HEK293 (cell line): Measurements from ENCODE around the gene PACRG.

Experiments
- CTCF ChIA-PET: fragments of 350-600 bp; formaldehyde crosslinking; extraction: SDS; loops from one replicate; lab custom pipeline; 2021; ENCODE audit warnings: antibody characterized with exemption; lab: Yijun Ruan, JAX
- POLR2A ChIA-PET: fragments of 300-600 bp; formaldehyde crosslinking; extraction: SDS; loops from one replicate; lab custom pipeline; 2020; ENCODE audit warnings: antibody characterized with exemption, inconsistent platforms; lab: Yijun Ruan, JAX
- H3K27ac ChIP-seq: fragments of 200-500 bp; sonication (Bioruptor generic); 2 replicates; pipeline ENCODE4 v1.5.1; 2014; ENCODE audit warnings: low read depth, low read length, control low read depth, inconsistent platforms; ENCODE audit errors: extremely low read depth
- H3K36me3 ChIP-seq, 2 experiments: fragments of 200-500 bp in 1 of 2; sonication (Bioruptor generic) in 1 of 2; 1 replicate in 1 of 2; 2 replicates in 1 of 2; pipeline ENCODE4 v1.5.1; 2014 to 2017; ENCODE audit warnings: inconsistent platforms in 2 of 2, low read length in 2 of 2; ENCODE audit not compliant: control insufficient read depth in 2 of 2, insufficient read depth in 1 of 2
- H3K4me1 ChIP-seq: fragments of 200-500 bp; sonication (Bioruptor generic); 2 replicates; pipeline ENCODE4 v1.5.1; 2014; ENCODE audit warnings: mild to moderate bottlenecking, low read length, inconsistent platforms; ENCODE audit not compliant: control insufficient read depth, insufficient read depth
- H3K4me3 ChIP-seq: 2 replicates; pipeline ENCODE4 v1.5.1; 2011; ENCODE audit warnings: low read depth, mild to moderate bottlenecking, control low read depth, low read length, moderate library complexity
- H3K9me3 ChIP-seq: fragments of 200-500 bp; sonication (Bioruptor generic); 2 replicates; pipeline ENCODE4 v1.5.1; 2014; ENCODE audit warnings: low read depth, low read length, inconsistent platforms; ENCODE audit not compliant: control insufficient read depth, insufficient read depth
- BCL11B ChIP-seq: fragments of 450-650 bp; formaldehyde crosslinking; IDR thresholded peaks from 2 replicates; pipeline ENCODE4 v1.5.1; 2016; ENCODE audit warnings: low read depth, missing biosample characterization, missing genetic modification characterization
- HOXD13 ChIP-seq: sonication (generic); formaldehyde crosslinking; IDR thresholded peaks from 2 replicates; pipeline ENCODE4 v1.8.0; 2022; ENCODE audit warnings: missing genetic modification reagents, borderline replicate concordance
- KLF17 ChIP-seq: fragments of 450-650 bp; formaldehyde crosslinking; IDR thresholded peaks from 2 replicates; pipeline ENCODE4 v1.5.1; 2016; ENCODE audit warnings: missing biosample characterization, missing genetic modification characterization
- OSR2 ChIP-seq: fragments of 450-650 bp; formaldehyde crosslinking; IDR thresholded peaks from 2 replicates; pipeline ENCODE4 v1.5.1; 2016; ENCODE audit warnings: missing biosample characterization, missing genetic modification characterization
- PRDM2 ChIP-seq: fragments of 450-650 bp; formaldehyde crosslinking; IDR thresholded peaks from 2 replicates; pipeline ENCODE4 v1.5.1; 2016; ENCODE audit warnings: missing biosample characterization, missing genetic modification characterization, borderline replicate concordance
- REST ChIP-seq: fragments of 450-650 bp; formaldehyde crosslinking; IDR thresholded peaks from 2 replicates; pipeline ENCODE4 v1.5.1; 2016; ENCODE audit warnings: missing biosample characterization, missing genetic modification characterization
- SCRT1 ChIP-seq: fragments of 450-650 bp; formaldehyde crosslinking; IDR thresholded peaks from 2 replicates; pipeline ENCODE4 v1.5.1; 2016; ENCODE audit warnings: missing biosample characterization, missing genetic modification characterization, borderline replicate concordance
- SP2 ChIP-seq: fragments of 450-650 bp; formaldehyde crosslinking; IDR thresholded peaks from 2 replicates; pipeline ENCODE4 v1.5.1; 2016; ENCODE audit warnings: missing biosample characterization, missing genetic modification characterization
- ZNF132 ChIP-seq: fragments of 450-650 bp; formaldehyde crosslinking; IDR thresholded peaks from 2 replicates; pipeline ENCODE4 v1.5.1; 2017; ENCODE audit warnings: missing biosample characterization, missing genetic modification characterization, borderline replicate concordance
- ZNF23 ChIP-seq: fragments of 450-650 bp; formaldehyde crosslinking; IDR thresholded peaks from 2 replicates; pipeline ENCODE4 v1.5.1; 2016; ENCODE audit warnings: missing biosample characterization, missing genetic modification characterization, borderline replicate concordance
- ZNF335 ChIP-seq: fragments of 450-650 bp; formaldehyde crosslinking; conservative IDR thresholded peaks from 2 replicates; pipeline ENCODE4 v1.5.1; 2016; ENCODE audit warnings: missing biosample characterization, missing genetic modification characterization
- ZNF488 ChIP-seq: fragments of 450-650 bp; formaldehyde crosslinking; IDR thresholded peaks from 2 replicates; pipeline ENCODE4 v1.5.1; 2016; ENCODE audit warnings: missing biosample characterization, missing genetic modification characterization
- ZNF560 ChIP-seq: fragments of 450-650 bp; formaldehyde crosslinking; IDR thresholded peaks from 2 replicates; pipeline ENCODE4 v1.5.1; 2017; ENCODE audit warnings: missing biosample characterization, missing genetic modification characterization, borderline replicate concordance
- ZNF624 ChIP-seq: fragments of 450-650 bp; formaldehyde crosslinking; IDR thresholded peaks from 2 replicates; pipeline ENCODE4 v1.5.1; 2017; ENCODE audit warnings: missing biosample characterization, missing genetic modification characterization
- ZNF837 ChIP-seq: fragments of 450-650 bp; formaldehyde crosslinking; IDR thresholded peaks from 2 replicates; pipeline ENCODE4 v1.5.1; 2016; ENCODE audit warnings: missing biosample characterization, missing genetic modification characterization
- ZSCAN16 ChIP-seq: fragments of 450-650 bp; formaldehyde crosslinking; IDR thresholded peaks from 2 replicates; pipeline ENCODE4 v1.5.1; 2016; ENCODE audit warnings: missing biosample characterization, missing genetic modification characterization
- ZSCAN4 ChIP-seq: fragments of 450-650 bp; formaldehyde crosslinking; IDR thresholded peaks from 2 replicates; pipeline ENCODE4 v1.5.1; 2017; ENCODE audit warnings: missing biosample characterization, missing genetic modification characterization
- TF ChIP-seq, protein P1 (sequence below): fragments of 450-650 bp; formaldehyde crosslinking; IDR thresholded peaks from 2 replicates; pipeline ENCODE4 v1.5.1; 2016; ENCODE audit warnings: missing biosample characterization, missing genetic modification characterization
- TF ChIP-seq, protein P2 (sequence below): fragments of 450-650 bp; formaldehyde crosslinking; IDR thresholded peaks from 2 replicates; pipeline ENCODE4 v1.5.1; 2017; ENCODE audit warnings: missing biosample characterization, missing genetic modification characterization

Gene PACRG

GRCh38 chr6:163200694-163201093 is 472.9 kb downstream of the PACRG start:
- no peaks in the 10 kb centered on the region for H3K36me3 ChIP-seq
- ChIA-PET CTCF (no interaction called here), POLR2A (no interaction called here)
- H3K27ac ChIP-seq = no peak overlapping the region
- TF ChIP-seq SCRT1 (tag by site-specific recombination) (no peak), SP2 (no peak), PRDM2 (tag by site-specific recombination) (no peak), ZNF335 (tag by site-specific recombination) (no peak), REST (no peak), BCL11B (no peak), ZNF837 (tag by site-specific recombination) (no peak), ZSCAN4 (tag by site-specific recombination) (no peak), ZNF624 (tag by site-specific recombination) (no peak), ZNF132 (tag by site-specific recombination) (no peak), HOXD13 (CRISPR knock-in tag) (no peak), ZNF488 (tag by site-specific recombination) (no peak), OSR2 (tag by site-specific recombination) (no peak), KLF17 (tag by site-specific recombination) (no peak), ZSCAN16 (tag by site-specific recombination) (no peak), ZNF560 (tag by site-specific recombination) (no peak), ZNF23 (tag by site-specific recombination) (no peak)
- TF ChIP-seq, protein P1, sequence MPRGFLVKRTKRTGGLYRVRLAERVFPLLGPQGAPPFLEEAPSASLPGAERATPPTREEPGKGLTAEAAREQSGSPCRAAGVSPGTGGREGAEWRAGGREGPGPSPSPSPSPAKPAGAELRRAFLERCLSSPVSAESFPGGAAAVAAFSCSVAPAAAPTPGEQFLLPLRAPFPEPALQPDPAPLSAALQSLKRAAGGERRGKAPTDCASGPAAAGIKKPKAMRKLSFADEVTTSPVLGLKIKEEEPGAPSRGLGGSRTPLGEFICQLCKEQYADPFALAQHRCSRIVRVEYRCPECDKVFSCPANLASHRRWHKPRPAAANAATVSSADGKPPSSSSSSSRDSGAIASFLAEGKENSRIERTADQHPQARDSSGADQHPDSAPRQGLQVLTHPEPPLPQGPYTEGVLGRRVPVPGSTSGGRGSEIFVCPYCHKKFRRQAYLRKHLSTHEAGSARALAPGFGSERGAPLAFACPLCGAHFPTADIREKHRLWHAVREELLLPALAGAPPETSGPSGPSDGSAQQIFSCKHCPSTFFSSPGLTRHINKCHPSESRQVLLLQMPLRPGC (tag by site-specific recombination) = no peak
- TF ChIP-seq, protein P2, sequence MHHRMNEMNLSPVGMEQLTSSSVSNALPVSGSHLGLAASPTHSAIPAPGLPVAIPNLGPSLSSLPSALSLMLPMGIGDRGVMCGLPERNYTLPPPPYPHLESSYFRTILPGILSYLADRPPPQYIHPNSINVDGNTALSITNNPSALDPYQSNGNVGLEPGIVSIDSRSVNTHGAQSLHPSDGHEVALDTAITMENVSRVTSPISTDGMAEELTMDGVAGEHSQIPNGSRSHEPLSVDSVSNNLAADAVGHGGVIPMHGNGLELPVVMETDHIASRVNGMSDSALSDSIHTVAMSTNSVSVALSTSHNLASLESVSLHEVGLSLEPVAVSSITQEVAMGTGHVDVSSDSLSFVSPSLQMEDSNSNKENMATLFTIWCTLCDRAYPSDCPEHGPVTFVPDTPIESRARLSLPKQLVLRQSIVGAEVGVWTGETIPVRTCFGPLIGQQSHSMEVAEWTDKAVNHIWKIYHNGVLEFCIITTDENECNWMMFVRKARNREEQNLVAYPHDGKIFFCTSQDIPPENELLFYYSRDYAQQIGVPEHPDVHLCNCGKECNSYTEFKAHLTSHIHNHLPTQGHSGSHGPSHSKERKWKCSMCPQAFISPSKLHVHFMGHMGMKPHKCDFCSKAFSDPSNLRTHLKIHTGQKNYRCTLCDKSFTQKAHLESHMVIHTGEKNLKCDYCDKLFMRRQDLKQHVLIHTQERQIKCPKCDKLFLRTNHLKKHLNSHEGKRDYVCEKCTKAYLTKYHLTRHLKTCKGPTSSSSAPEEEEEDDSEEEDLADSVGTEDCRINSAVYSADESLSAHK (tag by site-specific recombination) = no peak
- H3K4me1 ChIP-seq = no peaks in the 10 kb centered on the region
- H3K4me3 ChIP-seq = no peak overlapping the region
- H3K9me3 ChIP-seq = no peaks in the 10 kb centered on the region
